HG03520 (cell line): ENCODE measurements around the gene VARS2.
"Not testable (repeated sequence)": the region's sequence is repeated elsewhere in the genome, so short reads cannot be mapped to it uniquely, and the experiment has no call there.

Experiments
- ATAC-seq: cut with Tn5 transposase; IDR thresholded peaks from one replicate; pipeline ENCODE4 v1.9.1; 2021; ENCODE audit warnings: mild to moderate bottlenecking, moderate library complexity; ENCODE audit not compliant: unreplicated experiment

Gene VARS2

GRCh38 chr6:30914076-30914853, at the start of gene VARS2:
Gene VARS2 (plus strand): TSS chr6:30914238. CDS start chr6:30914837, 599 bp downstream.
- peak; percentile 80 for ATAC-seq

DNA sequence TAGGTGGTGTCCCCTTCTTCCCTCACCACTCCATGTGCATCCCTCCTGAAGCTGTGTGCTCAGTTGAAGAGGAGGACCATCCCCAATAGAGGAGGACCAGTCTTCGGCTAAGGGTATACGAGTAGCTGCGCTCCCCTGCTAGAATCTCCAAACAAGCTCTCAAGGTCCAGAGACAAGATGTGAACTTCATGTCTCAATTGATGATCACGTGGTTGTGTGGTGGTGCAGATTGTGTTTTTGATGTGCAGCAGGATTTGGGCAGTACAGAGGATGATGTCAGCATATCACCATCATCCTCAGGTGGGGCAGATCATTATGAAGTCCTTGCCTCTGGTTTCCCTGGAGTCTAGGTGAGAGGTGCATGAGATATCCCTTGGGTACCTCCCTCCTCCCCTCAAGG, 49.7 kb upstream of the VARS2 start:
- no peak for ATAC-seq

DNA sequence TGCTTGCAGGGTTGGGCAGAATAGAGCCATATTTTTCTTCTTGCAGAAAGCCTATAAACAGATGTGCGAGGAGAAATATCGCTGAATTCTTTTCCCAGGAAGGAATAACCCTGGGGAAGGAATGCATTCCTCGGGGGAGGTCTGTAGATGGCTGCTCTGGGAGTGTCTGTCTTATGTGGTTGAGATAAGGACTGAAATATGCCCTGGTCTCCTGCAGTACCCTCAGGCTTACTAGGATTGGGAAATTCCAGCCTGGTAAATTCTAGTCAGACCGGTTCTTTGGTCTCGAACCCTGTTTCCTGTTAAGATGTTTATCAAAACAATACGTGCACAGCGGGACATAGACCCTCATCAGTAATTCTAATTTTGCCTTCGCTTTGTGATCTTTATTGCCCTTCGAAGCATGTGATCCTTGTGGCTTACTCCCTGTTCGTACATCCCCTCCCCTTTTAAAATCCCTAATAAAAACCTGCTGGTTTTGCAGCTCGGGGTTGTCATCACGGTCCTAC, 44.7 kb upstream of the VARS2 start:
- not testable (repeated sequence) for ATAC-seq

DNA sequence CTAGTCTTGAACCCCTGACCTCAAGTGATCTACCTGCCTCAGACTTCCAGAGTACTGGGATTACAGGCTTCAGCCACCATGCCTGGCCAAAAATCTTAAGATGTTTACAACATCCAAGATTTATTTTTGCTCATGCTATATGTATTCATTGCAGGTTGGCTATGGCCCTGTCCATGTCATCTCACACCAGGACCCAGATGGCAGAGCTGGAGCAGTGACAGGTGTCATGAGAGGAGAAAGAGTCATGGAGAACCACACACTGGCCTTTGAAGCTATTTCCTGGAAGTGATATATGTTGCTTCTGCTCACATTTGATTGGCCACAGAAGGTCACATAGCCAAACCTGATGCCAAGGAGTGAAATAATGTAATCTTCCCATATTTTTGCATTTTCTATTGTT, 43.5 kb upstream of the VARS2 start:
- ATAC-seq, result no peak

DNA sequence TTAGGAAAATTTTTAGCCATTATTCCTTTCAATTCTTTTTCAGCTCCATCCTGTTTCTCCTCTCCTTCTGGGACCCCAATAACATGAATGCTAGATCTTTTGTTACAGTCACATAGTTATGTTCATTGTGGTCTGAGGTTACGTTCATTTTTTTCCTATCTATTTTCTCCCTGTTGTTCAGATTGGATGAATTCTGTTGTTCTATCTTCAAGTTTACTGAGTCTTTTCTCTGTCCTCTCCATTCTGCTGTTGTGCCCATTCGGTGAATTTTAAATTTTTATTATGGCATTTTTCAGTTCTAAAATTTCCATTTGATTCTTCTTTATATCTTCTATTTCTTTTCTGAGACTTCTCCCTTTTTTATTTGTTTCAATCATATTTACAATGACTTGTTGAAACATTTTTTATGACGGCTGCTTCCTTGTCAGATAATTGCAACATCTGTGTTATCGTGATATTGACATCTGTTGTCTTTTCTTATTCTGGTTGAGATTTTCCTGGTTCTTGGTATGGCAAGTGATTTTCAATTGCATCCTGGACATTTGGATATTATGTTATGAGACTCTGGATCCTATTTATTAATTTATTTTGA, 42.4 kb upstream of the VARS2 start:
- no peak for ATAC-seq

DNA sequence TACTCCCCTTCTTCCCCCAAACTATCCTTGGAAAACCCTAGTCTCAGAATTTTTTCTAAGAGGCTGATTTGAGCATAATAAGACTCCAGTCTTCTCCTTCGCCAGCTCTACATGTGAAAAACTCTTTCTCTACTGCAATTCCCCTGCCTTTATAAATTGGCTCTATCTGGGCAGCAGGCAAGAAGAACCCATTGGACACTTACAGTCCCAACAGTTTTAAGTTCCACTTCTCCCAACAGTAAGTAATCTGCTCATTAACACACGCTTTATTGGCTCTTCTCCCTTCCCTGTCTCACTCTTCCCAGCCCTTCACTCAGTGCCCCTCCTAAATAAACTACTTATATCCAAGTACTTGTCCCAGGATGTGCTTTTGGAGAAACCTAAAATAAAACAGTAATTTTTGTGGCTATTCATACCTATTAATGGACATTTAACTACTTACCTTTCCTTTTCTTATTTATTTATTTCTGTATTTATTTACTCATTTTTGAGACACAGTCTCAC, 40.8 kb upstream of the VARS2 start:
- ATAC-seq, result no peak

GRCh38 chr6:30873795-30874194, 40.2 kb upstream of the VARS2 start:
- not testable (repeated sequence) for ATAC-seq

GRCh38 chr6:30875244-30876038, 38.6 kb upstream of the VARS2 start:
- no peak for ATAC-seq

- ATAC-seq, result no peak
Measured at GRCh38 chr6:30876039-30876730, 37.9 kb upstream of the VARS2 start.

- ATAC-seq, result no peak
Measured at GRCh38 chr6:30877419-30878262, 36.4 kb upstream of the VARS2 start.

GRCh38 chr6:30879684-30880427, 34.2 kb upstream of the VARS2 start:
- ATAC-seq, result no peak

- no peak for ATAC-seq
Measured at GRCh38 chr6:30880698-30881252, 33.3 kb upstream of the VARS2 start.

DNA sequence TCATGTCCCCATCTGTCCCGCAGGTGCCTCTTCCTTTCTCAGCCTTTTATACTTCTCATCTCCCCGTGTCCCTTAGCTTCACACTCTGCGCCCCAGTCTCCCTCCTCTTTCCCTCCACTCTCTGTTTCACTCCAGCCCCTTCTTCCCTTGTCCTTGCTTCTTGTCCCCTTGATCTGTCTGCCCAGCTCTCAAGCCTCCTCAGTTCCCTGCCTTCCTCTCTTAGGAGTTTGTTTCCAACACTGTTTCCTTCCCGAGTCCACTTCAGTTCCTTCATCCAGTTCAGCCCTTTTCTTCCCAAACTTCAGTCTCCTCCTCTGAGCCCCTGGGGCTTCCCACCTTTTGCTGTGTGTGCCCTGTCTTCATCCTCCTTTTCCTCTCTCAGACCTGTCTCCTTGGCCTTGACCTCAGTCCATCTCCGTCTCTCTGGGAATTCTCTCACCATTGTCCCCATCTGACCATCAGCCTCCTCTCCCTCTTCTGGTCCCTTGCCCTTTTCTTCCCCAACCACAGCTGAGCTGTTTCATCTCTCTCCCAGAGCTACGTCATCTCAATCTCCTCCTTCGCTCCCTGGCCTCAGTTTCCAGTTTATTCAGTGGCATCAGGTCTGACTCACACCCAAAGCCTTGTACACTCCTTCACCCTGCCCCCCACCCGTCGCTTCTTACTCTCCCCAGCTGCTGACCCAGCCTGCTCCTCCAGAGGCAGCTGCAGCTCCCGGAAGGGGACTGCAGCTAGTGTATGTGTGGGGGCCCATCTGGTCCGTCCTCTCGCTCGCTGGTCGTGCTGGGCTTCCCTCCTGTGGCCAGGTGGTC, 32.4 kb upstream of the VARS2 start:
- no peak for ATAC-seq

- no peak for ATAC-seq
Measured at GRCh38 chr6:30882204-30882758, 31.8 kb upstream of the VARS2 start.

GRCh38 chr6:30882759-30883684, 31.0 kb upstream of the VARS2 start:
- ATAC-seq, result no peak

DNA sequence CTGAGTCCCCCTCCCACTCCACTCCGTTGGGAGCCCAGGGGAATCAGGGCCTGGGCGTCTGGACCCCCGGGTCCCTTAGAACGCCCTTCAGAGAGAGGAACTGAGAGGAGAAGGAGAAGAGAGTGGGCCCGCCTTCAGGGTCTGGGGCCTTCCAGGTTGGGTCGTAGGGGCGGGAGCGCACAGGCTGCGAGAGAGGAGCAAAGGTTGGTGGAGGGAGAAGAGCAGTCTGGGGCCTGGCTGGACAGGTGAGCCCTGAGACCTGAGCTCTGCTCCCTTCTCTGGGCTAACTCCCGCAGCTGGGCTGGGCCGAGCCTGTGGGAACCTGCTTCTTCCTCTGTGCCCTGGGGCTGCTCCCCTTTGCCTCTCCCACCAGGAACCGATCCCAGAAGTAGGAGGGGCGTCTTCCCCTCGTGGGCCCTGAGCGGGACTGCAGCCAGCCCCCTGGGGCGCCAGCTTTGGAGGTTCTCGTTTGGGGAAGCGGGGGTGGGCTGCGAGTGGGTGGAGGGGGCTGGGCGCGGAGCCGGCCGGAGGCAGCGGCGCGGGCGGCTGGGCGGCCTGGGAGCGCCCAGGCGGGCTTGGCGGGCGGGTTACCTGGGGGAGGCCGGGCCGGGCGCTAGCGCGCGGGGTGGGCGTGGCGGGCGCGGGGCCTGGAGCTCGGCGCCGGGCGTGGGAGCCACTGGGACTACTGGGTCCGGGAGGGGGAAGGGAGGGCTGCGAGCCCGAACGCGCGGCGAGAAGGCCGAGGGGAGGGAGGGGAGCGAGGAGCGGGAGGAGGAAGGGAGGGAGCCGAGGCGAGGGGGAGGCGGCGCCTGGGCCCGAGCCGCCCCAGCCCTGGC, 30.1 kb upstream of the VARS2 start, which contains the start of gene DDR1:
Gene DDR1 (plus strand): TSS at position 835 of the 836 bp plus-strand sequence. CDS start 4,211 bp downstream, outside the sequence.
- no peak for ATAC-seq
